ENCODE results near the gene LMNB1. TPM values are rescaled to one million over a fixed set of nuclear protein-coding genes. Genes with fewer than 3 reads are reported as not detected.

The LMNB1 gene
- total RNA-seq, 1 experiment from 2014 or later = 211 TPM

DNA sequence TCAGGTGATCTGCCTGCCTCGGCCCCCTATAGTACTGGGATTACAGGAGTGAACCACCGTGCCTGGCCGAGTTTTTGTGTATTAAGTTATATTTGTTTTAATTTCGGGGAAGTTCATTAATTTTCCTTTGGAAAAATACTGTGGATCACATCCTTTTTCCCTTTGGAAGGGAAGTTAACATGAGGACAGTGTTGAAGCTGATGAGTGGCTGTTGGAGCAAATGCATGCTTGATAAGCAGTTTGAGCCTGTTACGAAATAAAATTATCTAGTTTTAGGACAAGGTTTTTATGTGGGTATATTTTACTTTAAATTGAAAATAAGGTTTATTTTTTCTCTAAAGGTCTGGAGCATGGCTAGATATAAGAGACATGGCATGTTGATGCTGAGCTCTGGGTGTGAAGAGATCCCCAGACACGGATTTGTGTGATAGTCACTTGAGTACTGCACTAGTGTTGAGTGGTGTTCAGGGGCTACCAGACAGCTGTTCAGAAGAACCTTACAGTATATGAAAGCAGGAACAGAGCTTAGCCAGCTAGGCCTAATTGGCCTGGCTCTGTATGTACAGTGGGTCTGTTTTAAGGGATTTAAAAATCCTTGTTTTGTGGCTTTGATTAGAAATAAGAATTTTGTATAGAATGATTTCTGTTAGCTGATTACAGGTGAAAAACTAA lies 17.4 kb downstream of the LMNB1 start:
- Histone ChIP-seq H3T11ph (ENCODE audit: low read length) (no peak overlapping the region), H3K9me3 (ENCODE audit: control insufficient read depth, low read depth, low read length) (no peaks in the 10 kb centered on the region), H2BK120ac (ENCODE audit: low read depth, low read length, poor library complexity, severe bottlenecking) (no peak overlapping the region), H4K8ac (replicated peaks; ENCODE audit: insufficient read length, low read depth, low read length) (no peak overlapping the region), H3K79me1 (ENCODE audit: insufficient read depth, low read depth, low read length, poor library complexity, severe bottlenecking) (peaks cover 20% of the 10 kb centered on the region), H3K27me3 (ENCODE audit: insufficient read depth, low read length) (no peaks in the 10 kb centered on the region), H2BK5ac (ENCODE audit: insufficient read length, low read length) (no peak overlapping the region), H3K18ac (ENCODE audit: insufficient read length, low read depth, low read length) (no peak overlapping the region), H2AFZ (ENCODE audit: low read length) (no peak overlapping the region), H3K79me2 (ENCODE audit: insufficient read depth, low read length) (peaks cover 71% of the 10 kb centered on the region; the same call in 1 of the 2 replicates), H3K14ac (ENCODE audit: insufficient read depth, low read length) (no peak overlapping the region), H3K27ac (ENCODE audit: insufficient read length, low read depth, low read length) (no peak overlapping the region), H2BK15ac (ENCODE audit: low read depth, low read length) (no peak overlapping the region), H3K4me2 (ENCODE audit: insufficient read depth, insufficient read length, low read length) (no peak overlapping the region), H3K23ac (ENCODE audit: insufficient read length, low read depth, low read length) (no peak overlapping the region), H2BK20ac (ENCODE audit: low read depth, low read length, poor library complexity, severe bottlenecking) (no peak overlapping the region), H4K5ac (ENCODE audit: insufficient read length, low read depth, low read length) (no peak overlapping the region), H4K91ac (ENCODE audit: insufficient read length, low read depth, low read length) (no peak overlapping the region), H3K4ac (ENCODE audit: low read depth, low read length) (no peak overlapping the region), H3K9ac (ENCODE audit: extremely low read depth, insufficient read length, low read length) (no peak overlapping the region), H2BK12ac (ENCODE audit: insufficient read length, low read depth, low read length) (no peak overlapping the region), H2AK5ac (ENCODE audit: insufficient read length, low read length) (no peak overlapping the region), H3K23me2 (ENCODE audit: insufficient read length, low read depth, low read length, poor library complexity, severe bottlenecking) (no peaks in the 10 kb centered on the region), H3K4me1 (ENCODE audit: insufficient read depth, low read length) (no peaks in the 10 kb centered on the region), H3K56ac (ENCODE audit: insufficient read length, low read depth, low read length) (no peak overlapping the region), H4K20me1 (ENCODE audit: control insufficient read depth, insufficient read depth, insufficient read length) (no peaks in the 10 kb centered on the region)
- DNase-seq = no peak
- peaks cover 19 to 26% of the 10 kb centered on the region in 2 experiments for H3K4me1 Mint-ChIP-seq
- H3K27me3 Mint-ChIP-seq (ENCODE audit: low read depth) = no peaks in the 10 kb centered on the region
- TF ChIP-seq CTCF (conservative IDR thresholded peaks at IDR 0.05) = no peak
- no peak overlapping the region for H3K4me3 Mint-ChIP-seq
- no CpG with 5 or more reads among the region's 6 CpGs for WGBS (ENCODE audit: extremely low coverage, insufficient read length, low lambda C conversion rate)
- H3K27ac Mint-ChIP-seq = peak overlapping the region in 1 of 3 experiments; percentile 45; a peak in 3 of 7 replicates
- peaks cover 10 to 20% (median 12%) of the 10 kb centered on the region in 3 experiments; a peak in 6 of 7 replicates for H3K36me3 Mint-ChIP-seq (ENCODE audit: insufficient read depth in 1 of 3, low read depth in 3 of 3)
- no peaks in the 10 kb centered on the region for H3K9me3 Mint-ChIP-seq

All from H9 (cell line).